HepG2 (cell line): Measurements from ENCODE around the gene PARD3. TPM values are rescaled to one million over a fixed set of nuclear protein-coding genes. Genes with fewer than 3 reads are reported as not detected.

Source experiments
- ATAC-seq: fragments of 200-7000 bp; cut with Tn5 transposase; 3 replicates; pipeline ENCODE4 v1.9.1; 2020; ENCODE audit warnings: mild to moderate bottlenecking, moderate library complexity
- BruUV-seq: library from RNA; stranded (reverse); fragments of 400-500 nt; replicated peaks from 2 replicates; lab custom pipeline; 2021; lab: Mats Ljungman, UMichigan
- CTCF ChIA-PET: fragments of 300-600 bp; formaldehyde crosslinking; extraction: SDS; loops from one replicate; lab custom pipeline; 2021; ENCODE audit warnings: low total read pairs, inconsistent platforms, low intra/inter-chr PET ratio; lab: Yijun Ruan, JAX
- POLR2A ChIA-PET: fragments of 350-600 bp; sonication (Branson Sonifier 250); formaldehyde crosslinking; loops from one replicate; lab custom pipeline; 2020; ENCODE audit warnings: antibody characterized with exemption, inconsistent platforms; lab: Yijun Ruan, JAX
- DNase-seq: peaks from one replicate; pipeline ENCODE4 v3.0.0-alpha.2; 2015; ENCODE audit warnings: low spot score
- FAIRE-seq: peaks from 3 replicates; lab custom pipeline; 2011; peaks lifted over from hg19 to GRCh38; lab: Jason Lieb, UNC
- H2AFZ ChIP-seq: one replicate; pipeline ENCODE4 v1.6.1; 2011; ENCODE audit warnings: low read length, inconsistent platforms
- H3K27ac ChIP-seq: fragments of 300-600 bp; 3 replicates; pipeline ENCODE4 v1.8.0; 2011; ENCODE audit warnings: mixed run types, mild to moderate bottlenecking, mixed read lengths, low read length, inconsistent platforms; ENCODE audit not compliant: insufficient read depth; ENCODE audit errors: extremely low read length
- H3K27me3 ChIP-seq, 2 experiments: fragments of 200-600 bp in 1 of 2; 2 replicates in 1 of 2; 3 replicates in 1 of 2; pipeline versions ENCODE4 v1.6.0 to v1.8.0; 2011; ENCODE audit warnings: low read length in 2 of 2, mild to moderate bottlenecking in 2 of 2, moderate library complexity in 2 of 2, inconsistent platforms in 1 of 2; ENCODE audit not compliant: insufficient read depth in 2 of 2, control insufficient read depth in 1 of 2
- H3K36me3 ChIP-seq, 2 experiments: fragments of 200-600 bp in 1 of 2; replicated peaks in 1 of 2; 2 replicates in 1 of 2; 3 replicates in 1 of 2; pipeline versions ENCODE4 v1.5.1 to v1.8.0; 2011; ENCODE audit warnings: low read length in 2 of 2, inconsistent platforms in 1 of 2; ENCODE audit not compliant: insufficient read depth in 2 of 2, control insufficient read depth in 1 of 2
- H3K4me1 ChIP-seq: 2 replicates; pipeline ENCODE4 v1.5.1; 2012; ENCODE audit warnings: low read length, inconsistent platforms; ENCODE audit not compliant: insufficient read depth
- H3K4me2 ChIP-seq: 2 replicates; pipeline ENCODE4 v1.6.0; 2011; ENCODE audit warnings: low read depth, low read length, inconsistent platforms
- H3K4me3 ChIP-seq, 3 experiments: fragments of 200-600 bp in 1 of 3; sonication (generic), shearing (Covaris generic) in 1 of 3; replicated peaks in 1 of 3; 2 replicates each; pipeline ENCODE4 v1.5.1; 2011 to 2016; ENCODE audit warnings: low read length in 3 of 3, inconsistent platforms in 2 of 3, low read depth in 2 of 3, mild to moderate bottlenecking in 2 of 3, control low read depth in 1 of 3, mixed read lengths in 1 of 3; ENCODE audit not compliant: insufficient read depth in 1 of 3
- H3K79me2 ChIP-seq: one replicate; pipeline ENCODE4 v1.6.1; 2011; ENCODE audit warnings: low read length, inconsistent platforms; ENCODE audit not compliant: insufficient read depth
- H3K9ac ChIP-seq: 2 replicates; pipeline ENCODE4 v1.6.0; 2011; ENCODE audit warnings: mild to moderate bottlenecking, low read depth, low read length, inconsistent platforms; ENCODE audit not compliant: insufficient read depth
- H3K9me3 ChIP-seq: 2 replicates; pipeline ENCODE4 v1.5.1; 2012; ENCODE audit warnings: mild to moderate bottlenecking, low read length
- H4K20me1 ChIP-seq: 2 replicates; pipeline ENCODE4 v1.6.0; 2011; ENCODE audit warnings: inconsistent platforms, mild to moderate bottlenecking, low read length, moderate library complexity; ENCODE audit not compliant: insufficient read depth
- ZNF121 ChIP-seq: sonication (generic); formaldehyde crosslinking; IDR thresholded peaks from 2 replicates; pipeline ENCODE4 v1.5.0; 2020; ENCODE audit warnings: mild to moderate bottlenecking, missing genetic modification reagents
- ZNF614 ChIP-seq: IDR thresholded peaks from 2 replicates; pipeline ENCODE4 v1.6.1; 2018; ENCODE audit warnings: missing biosample characterization, missing genetic modification reagents, inconsistent platforms, borderline replicate concordance
- ZNF749 ChIP-seq: sonication (generic); formaldehyde crosslinking; IDR thresholded peaks from 2 replicates; pipeline ENCODE4 v1.8.0; 2022; ENCODE audit warnings: mild to moderate bottlenecking, missing genetic modification reagents, moderate library complexity, borderline replicate concordance
- ZNF776 ChIP-seq: sonication (generic); formaldehyde crosslinking; IDR thresholded peaks from 2 replicates; pipeline ENCODE4 v1.4.0; 2020; ENCODE audit warnings: mild to moderate bottlenecking, missing genetic modification reagents
- whole genome bisulfite sequencing: methylation state at CpG from one replicate; pipeline ENCODE4 v1.1.6; 2017; ENCODE audit warnings: low lambda C conversion rate; 5-methylcytosine and 5-hydroxymethylcytosine counted together
- in situ Hi-C: cut with HindIII; loops from 2 replicates; pipeline ENCODE4 v1.10.0; 2017; ENCODE audit warnings: low pct_unique_long_range_greater_than_20kb; ENCODE audit not compliant: extremely low pct_ligation_motif_present
- intact Hi-C: fragments of 100-400 bp; cut with micrococcal nuclease; formaldehyde crosslinking; loops from one replicate; pipeline ENCODE4 v1.10.0; 2022; ENCODE audit not compliant: unreplicated experiment
- polyA plus RNA-seq, 8 experiments: library from polyadenylated mRNA; depleted of rRNA in 3 of 8; stranded (reverse) in 7 of 8; unstranded in 1 of 8; fragments of >200 nt; fragmentation: Illumina TruSeq in 4 of 8; extraction: Trizol in 4 of 8; gene quantifications; 2 replicates each; pipeline versions ENCODE4 v1.2.1 to v1.2.3, GENCODE V29; 2011 to 2016; ENCODE audit warnings: low read depth in 4 of 8, missing spikeins in 1 of 8, mixed read lengths in 1 of 8; ENCODE audit not compliant: insufficient read depth in 1 of 8
- total RNA-seq, 5 experiments: library from RNA; depleted of rRNA; stranded (reverse); fragments of >200 nt; fragmentation: Illumina TruSeq; extraction: Trizol; gene quantifications; 2 replicates each; pipeline ENCODE4 v1.2.3, GENCODE V29; 2016; ENCODE audit warnings: low read depth in 1 of 5
- TF ChIP-seq, protein P1 (sequence below): sonication (generic); formaldehyde crosslinking; conservative IDR thresholded peaks from 2 replicates; pipeline ENCODE4 v1.4.0; 2020; ENCODE audit warnings: mild to moderate bottlenecking, missing genetic modification reagents, moderate library complexity

The PARD3 gene
- total and polyA plus RNA-seq, 2 of the 13 experiments (the other 11 are each of a cell fraction or from before 2014, with no cell fraction given), result 40.9 to 60.0 TPM

DNA sequence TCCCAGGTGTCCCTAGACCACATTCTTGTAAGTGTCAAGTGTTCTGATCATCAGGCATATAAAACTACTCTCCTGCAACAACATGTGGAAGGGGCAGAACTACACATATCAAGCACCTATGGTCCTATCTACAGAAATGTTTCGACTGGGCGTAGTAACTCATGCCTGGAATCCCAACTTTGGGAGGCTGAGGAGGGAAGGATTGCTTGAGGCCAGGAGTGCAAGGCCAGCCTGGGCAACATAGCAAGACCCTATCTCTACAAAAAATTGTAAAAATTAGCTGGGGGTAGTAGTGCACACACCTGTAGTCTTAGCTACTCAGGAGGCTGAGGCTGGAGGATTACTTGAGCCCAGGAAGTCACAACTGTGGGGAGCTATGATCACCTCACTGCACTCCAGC, 244.2 kb downstream of the PARD3 start:
- H3K27ac ChIP-seq, result no peak overlapping the region
- POLR2A ChIA-PET, result no interaction called here
- H3K9ac ChIP-seq, result no peak overlapping the region
- in situ Hi-C loops (no loop called here), intact Hi-C loops (no loop called here)
- no peak for ATAC-seq
- no peak overlapping the region for H3K4me2 ChIP-seq
- WGBS, result 97% methylated on average over 2 of the region's 2 CpGs
- H4K20me1 ChIP-seq, result no peaks in the 10 kb centered on the region
- H2AFZ ChIP-seq, result no peak overlapping the region
- FAIRE-seq, result no peak
- TF ChIP-seq ZNF121 (CRISPR knock-in tag) (peak; percentile 71), ZNF776 (CRISPR knock-in tag) (no peak), ZNF749 (no peak)
- no peaks in the 10 kb centered on the region for H3K27me3 ChIP-seq
- no TSS peak for BruUV-seq
- H3K4me1 ChIP-seq, result no peaks in the 10 kb centered on the region
- H3K36me3 ChIP-seq, result no peaks in the 10 kb centered on the region; a peak in 1 of 5 replicates
- H3K79me2 ChIP-seq, result peaks cover 5% of the 10 kb centered on the region
- CTCF ChIA-PET, result no interaction called here
- H3K4me3 ChIP-seq, result no peak overlapping the region
- DNase-seq, result no peak
- no peaks in the 10 kb centered on the region for H3K9me3 ChIP-seq

DNA sequence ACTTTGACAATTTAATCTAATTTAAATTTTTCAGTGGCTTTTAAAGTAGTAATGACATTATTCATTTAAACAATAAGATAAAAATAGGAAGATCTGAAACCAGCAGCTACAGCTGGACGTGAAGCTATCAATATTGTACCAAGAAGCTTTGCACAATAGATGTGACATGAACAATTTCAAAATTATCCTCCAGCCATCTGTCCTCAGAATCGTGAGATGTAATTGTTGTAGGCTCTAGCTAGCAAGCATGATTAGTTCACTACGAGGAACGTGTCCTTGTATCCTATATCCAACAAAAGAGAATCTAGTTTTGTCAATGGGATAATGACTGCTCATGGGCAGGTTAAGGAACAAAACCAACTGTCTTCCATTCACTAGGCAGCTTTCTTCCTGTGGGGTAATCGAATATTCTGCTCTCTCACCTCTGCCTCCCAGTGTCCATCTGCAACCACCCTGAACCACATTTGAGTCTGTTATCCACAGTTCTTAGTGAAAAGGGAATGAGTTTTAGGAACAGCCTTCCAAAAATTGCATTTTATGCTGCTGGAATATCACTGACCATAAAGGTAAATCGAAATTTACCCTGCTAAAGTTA, 247.3 kb downstream of the PARD3 start:
- Histone ChIP-seq H3K27ac (no peak overlapping the region), H3K4me2 (no peak overlapping the region), H2AFZ (no peak overlapping the region), H3K27me3 (no peaks in the 10 kb centered on the region), H3K79me2 (no peaks in the 10 kb centered on the region), H3K9me3 (no peaks in the 10 kb centered on the region), H3K4me1 (no peaks in the 10 kb centered on the region), H3K4me3 (no peak overlapping the region), H4K20me1 (no peaks in the 10 kb centered on the region), H3K9ac (no peak overlapping the region), H3K36me3 (no peaks in the 10 kb centered on the region)
- FAIRE-seq (no peak), ATAC-seq (no peak), DNase-seq (no peak)
- TF ChIP-seq, protein P1, sequence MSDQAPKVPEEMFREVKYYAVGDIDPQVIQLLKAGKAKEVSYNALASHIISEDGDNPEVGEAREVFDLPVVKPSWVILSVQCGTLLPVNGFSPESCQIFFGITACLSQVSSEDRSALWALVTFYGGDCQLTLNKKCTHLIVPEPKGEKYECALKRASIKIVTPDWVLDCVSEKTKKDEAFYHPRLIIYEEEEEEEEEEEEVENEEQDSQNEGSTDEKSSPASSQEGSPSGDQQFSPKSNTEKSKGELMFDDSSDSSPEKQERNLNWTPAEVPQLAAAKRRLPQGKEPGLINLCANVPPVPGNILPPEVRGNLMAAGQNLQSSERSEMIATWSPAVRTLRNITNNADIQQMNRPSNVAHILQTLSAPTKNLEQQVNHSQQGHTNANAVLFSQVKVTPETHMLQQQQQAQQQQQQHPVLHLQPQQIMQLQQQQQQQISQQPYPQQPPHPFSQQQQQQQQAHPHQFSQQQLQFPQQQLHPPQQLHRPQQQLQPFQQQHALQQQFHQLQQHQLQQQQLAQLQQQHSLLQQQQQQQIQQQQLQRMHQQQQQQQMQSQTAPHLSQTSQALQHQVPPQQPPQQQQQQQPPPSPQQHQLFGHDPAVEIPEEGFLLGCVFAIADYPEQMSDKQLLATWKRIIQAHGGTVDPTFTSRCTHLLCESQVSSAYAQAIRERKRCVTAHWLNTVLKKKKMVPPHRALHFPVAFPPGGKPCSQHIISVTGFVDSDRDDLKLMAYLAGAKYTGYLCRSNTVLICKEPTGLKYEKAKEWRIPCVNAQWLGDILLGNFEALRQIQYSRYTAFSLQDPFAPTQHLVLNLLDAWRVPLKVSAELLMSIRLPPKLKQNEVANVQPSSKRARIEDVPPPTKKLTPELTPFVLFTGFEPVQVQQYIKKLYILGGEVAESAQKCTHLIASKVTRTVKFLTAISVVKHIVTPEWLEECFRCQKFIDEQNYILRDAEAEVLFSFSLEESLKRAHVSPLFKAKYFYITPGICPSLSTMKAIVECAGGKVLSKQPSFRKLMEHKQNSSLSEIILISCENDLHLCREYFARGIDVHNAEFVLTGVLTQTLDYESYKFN, result no peak
- TF ChIP-seq ZNF614 (CRISPR knock-in tag), result no peak
- POLR2A ChIA-PET, result no interaction called here
- in situ Hi-C loops (no loop called here), intact Hi-C loops (no loop called here)
- 93% methylated on average over 6 of the region's 6 CpGs for WGBS
- no TSS peak for BruUV-seq
- CTCF ChIA-PET, result no interaction called here
